Measurements from ENCODE around the gene CNPY4. TPM values are rescaled to one million over a fixed set of nuclear protein-coding genes. Genes with fewer than 3 reads are reported as not detected.
"Not testable (repeated sequence)": the region's sequence is repeated elsewhere in the genome, so short reads cannot be mapped to it uniquely, and the experiment has no call there.

The CNPY4 gene
- total RNA-seq, 2 donors from 2014 or later, result 15.0 to 21.6 TPM

GRCh38 chr7:100119970-100120732 is 717 bp downstream of the CNPY4 start:
- peak overlapping the region; percentile 92 for H3K4me3 Mint-ChIP-seq
- H3K27ac Mint-ChIP-seq, result peak overlapping the region; percentile 100
- ATAC-seq (replicated peaks), result peak; percentile 70
- H3K36me3 Mint-ChIP-seq (ENCODE audit: low read depth), result peaks cover 34% of the 10 kb centered on the region
- H3K27me3 Mint-ChIP-seq, result no peaks in the 10 kb centered on the region
- H3K9me3 Mint-ChIP-seq, result no peaks in the 10 kb centered on the region
- H3K4me1 Mint-ChIP-seq, result peaks cover 10% of the 10 kb centered on the region

DNA sequence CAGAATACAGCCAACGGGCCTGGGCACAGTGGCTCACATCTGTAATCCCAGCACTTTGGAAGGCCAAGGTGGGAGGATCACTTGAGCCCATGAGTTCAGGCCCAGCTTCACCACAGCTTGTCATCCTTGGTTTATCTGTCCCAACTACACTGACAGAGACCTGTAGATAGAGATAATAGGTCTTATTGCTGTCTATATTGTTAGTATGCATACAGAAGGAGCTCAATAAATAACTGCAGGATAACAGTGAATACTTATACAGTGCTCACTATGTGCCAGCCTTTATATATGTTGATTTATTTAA is 1.3 kb downstream of the CNPY4 start:
- peaks cover 10% of the 10 kb centered on the region for H3K4me1 Mint-ChIP-seq
- peak overlapping the region; percentile 92 for H3K4me3 Mint-ChIP-seq
- H3K27me3 Mint-ChIP-seq, result no peaks in the 10 kb centered on the region
- H3K36me3 Mint-ChIP-seq (ENCODE audit: low read depth), result peaks cover 34% of the 10 kb centered on the region
- no peaks in the 10 kb centered on the region for H3K9me3 Mint-ChIP-seq
- no peak for ATAC-seq (replicated peaks)
- peak overlapping the region; percentile 100 for H3K27ac Mint-ChIP-seq

GRCh38 chr7:100122067-100122466 is 2.6 kb downstream of the CNPY4 start:
- H3K4me1 Mint-ChIP-seq, result peaks cover 5% of the 10 kb centered on the region
- H3K27me3 Mint-ChIP-seq, result no peaks in the 10 kb centered on the region
- H3K27ac Mint-ChIP-seq, result no peak overlapping the region
- no peak for ATAC-seq (replicated peaks)
- H3K4me3 Mint-ChIP-seq, result no peak overlapping the region
- H3K36me3 Mint-ChIP-seq (ENCODE audit: low read depth), result peaks cover 44% of the 10 kb centered on the region
- H3K9me3 Mint-ChIP-seq, result no peaks in the 10 kb centered on the region

GRCh38 chr7:100122568-100122967 is 3.1 kb downstream of the CNPY4 start:
- ATAC-seq (replicated peaks), result no peak
- H3K36me3 Mint-ChIP-seq (ENCODE audit: low read depth), result peaks cover 44% of the 10 kb centered on the region
- no peak overlapping the region for H3K27ac Mint-ChIP-seq
- H3K27me3 Mint-ChIP-seq, result no peaks in the 10 kb centered on the region
- H3K4me3 Mint-ChIP-seq, result no peak overlapping the region
- H3K4me1 Mint-ChIP-seq, result peaks cover 5% of the 10 kb centered on the region
- no peaks in the 10 kb centered on the region for H3K9me3 Mint-ChIP-seq

DNA sequence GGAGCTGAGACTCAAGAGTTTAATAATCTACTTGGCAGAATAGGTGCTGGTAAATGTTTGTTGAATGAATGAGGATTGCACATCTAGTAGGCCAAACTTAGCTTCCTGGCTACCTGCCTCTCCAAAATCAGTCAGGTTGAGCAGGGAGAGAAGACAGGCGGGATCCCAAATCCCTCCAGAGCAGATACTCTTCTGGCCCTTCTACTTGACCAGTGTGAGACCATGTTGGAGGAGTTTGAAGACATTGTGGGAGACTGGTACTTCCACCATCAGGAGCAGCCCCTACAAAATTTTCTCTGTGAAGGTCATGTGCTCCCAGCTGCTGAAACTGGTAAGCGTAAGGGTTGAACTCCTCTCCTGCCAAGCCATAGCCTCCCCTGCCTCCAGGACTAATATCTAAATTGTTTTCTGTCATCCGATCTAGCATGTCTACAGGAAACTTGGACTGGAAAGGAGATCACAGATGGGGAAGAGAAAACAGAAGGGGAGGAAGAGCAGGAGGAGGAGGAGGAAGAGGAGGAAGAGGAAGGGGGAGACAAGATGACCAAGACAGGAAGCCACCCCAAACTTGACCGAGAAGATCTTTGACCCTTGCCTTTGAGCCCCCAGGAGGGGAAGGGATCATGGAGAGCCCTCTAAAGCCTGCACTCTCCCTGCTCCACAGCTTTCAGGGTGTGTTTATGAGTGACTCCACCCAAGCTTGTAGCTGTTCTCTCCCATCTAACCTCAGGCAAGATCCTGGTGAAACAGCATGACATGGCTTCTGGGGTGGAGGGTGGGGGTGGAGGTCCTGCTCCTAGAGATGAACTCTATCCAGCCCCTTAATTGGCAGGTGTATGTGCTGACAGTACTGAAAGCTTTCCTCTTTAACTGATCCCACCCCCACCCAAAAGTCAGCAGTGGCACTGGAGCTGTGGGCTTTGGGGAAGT is 5.1 kb downstream of the CNPY4 start:
- Mint-ChIP-seq H3K27me3 (no peaks in the 10 kb centered on the region), H3K36me3 (ENCODE audit: low read depth) (peaks cover 33% of the 10 kb centered on the region), H3K27ac (peak overlapping the region; percentile 78), H3K9me3 (no peaks in the 10 kb centered on the region), H3K4me3 (peak overlapping the region; percentile 98), H3K4me1 (peaks cover 5% of the 10 kb centered on the region)
- no peak for ATAC-seq (replicated peaks)

- peaks cover 29% of the 10 kb centered on the region for H3K36me3 Mint-ChIP-seq (ENCODE audit: low read depth)
- H3K4me1 Mint-ChIP-seq, result peaks cover 5% of the 10 kb centered on the region
- peak overlapping the region; percentile 98 for H3K27ac Mint-ChIP-seq
- peak; percentile 43 for ATAC-seq (replicated peaks)
- H3K27me3 Mint-ChIP-seq, result no peaks in the 10 kb centered on the region
- H3K9me3 Mint-ChIP-seq, result no peaks in the 10 kb centered on the region
- H3K4me3 Mint-ChIP-seq, result peak overlapping the region; percentile 98
Measured at GRCh38 chr7:100126239-100126930, 7.0 kb downstream of the CNPY4 start.

DNA sequence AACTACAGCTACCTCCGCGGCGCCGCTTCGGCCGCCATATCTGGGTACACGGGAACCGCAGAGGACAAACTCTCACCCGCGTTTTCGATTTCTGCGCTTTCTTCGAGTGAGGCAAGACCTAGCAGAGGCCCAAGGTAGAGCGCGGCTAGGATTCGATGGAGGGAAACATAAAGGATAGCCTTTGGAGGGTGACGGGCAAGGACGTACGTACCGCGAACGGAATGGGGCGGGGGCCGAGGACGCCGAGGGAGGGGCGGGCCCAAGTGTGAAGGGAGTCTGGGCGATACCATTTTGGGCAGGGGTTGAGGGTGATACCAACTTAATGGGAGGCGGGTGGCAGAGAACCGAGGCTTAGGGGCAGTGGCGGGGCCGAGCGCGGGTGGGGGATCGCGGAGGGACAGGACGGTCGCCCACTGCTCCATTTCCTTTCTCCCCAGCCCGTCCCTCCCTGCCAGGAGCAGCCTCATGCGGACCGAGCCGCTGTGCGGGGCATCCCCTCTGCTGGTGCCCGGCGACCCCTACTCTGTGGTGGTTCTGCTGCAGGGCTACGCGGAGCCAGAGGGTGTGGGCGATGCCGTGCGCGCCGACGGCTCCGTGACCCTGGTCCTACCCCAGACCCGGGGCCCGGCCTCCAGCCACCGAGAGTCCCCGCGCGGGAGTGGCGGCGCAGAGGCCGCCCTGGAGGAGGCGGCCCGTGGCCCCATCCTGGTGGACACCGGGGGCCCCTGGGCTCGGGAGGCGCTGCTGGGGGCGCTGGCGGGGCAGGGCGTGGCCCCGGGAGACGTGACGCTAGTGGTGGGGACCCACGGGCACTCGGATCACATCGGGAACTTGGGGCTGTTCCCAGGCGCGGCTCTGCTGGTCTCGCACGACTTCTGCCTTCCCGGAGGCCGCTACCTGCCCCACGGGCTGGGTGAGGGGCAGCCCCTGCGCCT is 7.8 kb downstream of the CNPY4 start, which contains the start of gene MBLAC1:
Gene MBLAC1, plus strand, starts transcription at position 37 of the 935 bp plus-strand sequence. Its CDS starts 429 bp downstream, at position 466.
- Mint-ChIP-seq H3K4me1 (peaks cover 5% of the 10 kb centered on the region), H3K36me3 (ENCODE audit: low read depth) (peaks cover 27% of the 10 kb centered on the region), H3K27me3 (no peaks in the 10 kb centered on the region), H3K4me3 (peak within 1 kb of the TSS; percentile 98), H3K9me3 (no peaks in the 10 kb centered on the region), H3K27ac (peak within 1 kb of the TSS; percentile 98)
- ATAC-seq (replicated peaks), result peak; percentile 81

DNA sequence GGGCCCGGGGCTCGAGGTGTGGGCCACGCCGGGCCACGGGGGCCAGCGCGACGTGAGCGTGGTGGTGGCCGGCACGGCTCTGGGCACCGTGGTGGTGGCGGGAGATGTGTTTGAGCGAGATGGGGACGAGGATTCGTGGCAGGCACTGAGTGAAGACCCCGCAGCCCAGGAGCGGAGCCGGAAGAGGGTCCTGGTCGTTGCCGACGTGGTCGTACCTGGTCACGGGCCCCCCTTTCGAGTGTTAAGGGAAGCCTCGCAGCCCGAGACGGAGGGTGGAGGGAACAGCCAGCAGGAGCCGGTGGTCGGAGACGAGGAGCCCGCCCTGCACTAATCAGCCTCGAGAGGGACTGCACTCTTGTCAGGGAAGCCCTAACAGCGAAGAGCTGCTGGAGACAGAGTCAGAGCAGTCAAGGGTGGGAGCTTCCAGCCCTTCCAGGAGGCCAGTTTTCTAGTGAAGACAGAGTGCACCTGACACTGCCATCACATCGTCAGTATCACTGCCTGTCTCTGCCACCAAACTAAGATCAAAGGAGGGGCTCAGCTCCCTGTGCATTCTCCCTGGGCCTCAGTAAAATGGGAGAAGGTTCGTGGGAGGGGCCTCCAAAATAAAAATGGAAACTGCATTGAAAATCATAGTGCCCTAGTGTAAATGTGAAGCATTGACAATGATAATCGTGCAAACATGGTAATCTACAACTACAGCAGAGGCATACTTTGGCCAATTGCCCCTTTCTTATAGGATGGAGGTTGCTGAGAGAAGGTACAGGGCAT is 8.6 kb downstream of the CNPY4 start:
- Mint-ChIP-seq H3K9me3 (no peaks in the 10 kb centered on the region), H3K4me1 (peaks cover 5% of the 10 kb centered on the region), H3K36me3 (ENCODE audit: low read depth) (peaks cover 19% of the 10 kb centered on the region), H3K4me3 (peak overlapping the region; percentile 98), H3K27ac (no peak overlapping the region), H3K27me3 (no peaks in the 10 kb centered on the region)
- ATAC-seq (replicated peaks), result no peak

DNA sequence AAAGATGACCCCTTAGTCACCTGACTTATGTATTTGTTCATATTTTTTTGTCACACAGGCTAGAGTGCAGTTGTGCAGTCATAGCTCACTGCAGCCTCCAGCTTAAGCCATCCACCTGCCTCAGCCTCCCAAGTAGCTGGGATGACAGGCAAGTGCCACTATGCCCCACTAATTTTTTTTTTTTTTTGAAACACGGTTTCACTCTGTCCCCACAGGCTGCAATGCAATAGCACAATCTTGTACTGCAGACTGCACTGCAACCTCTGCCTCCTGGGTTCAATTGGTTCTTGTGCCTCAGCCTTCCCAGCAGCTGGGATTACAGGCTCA is 9.2 kb downstream of the CNPY4 start:
- no peak for ATAC-seq (replicated peaks)

DNA sequence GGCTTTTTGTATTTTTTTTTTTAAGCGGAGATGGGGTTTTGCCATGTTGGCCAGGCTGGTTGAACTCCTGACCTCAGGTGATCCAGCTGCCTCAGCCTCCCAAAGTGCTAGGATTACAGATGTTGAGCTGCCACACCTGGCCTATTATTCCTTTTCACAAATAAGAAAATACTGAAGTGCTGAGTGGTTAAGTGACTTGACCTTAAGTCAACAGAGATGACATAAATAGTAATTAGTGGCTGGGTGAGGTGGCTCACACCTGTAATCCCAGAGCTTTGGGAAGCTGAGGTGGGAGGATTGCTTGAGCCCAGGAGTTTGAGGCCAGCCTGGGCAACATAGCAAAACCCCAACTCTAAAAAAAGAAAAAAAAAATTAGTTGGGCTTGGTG is 10.8 kb downstream of the CNPY4 start:
- not testable (repeated sequence) for H3K27ac Mint-ChIP-seq; ATAC-seq (replicated peaks); H3K27me3 Mint-ChIP-seq; H3K4me1 Mint-ChIP-seq; H3K9me3 Mint-ChIP-seq
- peak overlapping the region; percentile 53 for H3K4me3 Mint-ChIP-seq
- H3K36me3 Mint-ChIP-seq (ENCODE audit: low read depth), result peaks cover 10% of the 10 kb centered on the region

More for the DNA sequence above, 9.2 kb downstream of the CNPY4 start:
- Mint-ChIP-seq H3K9me3 (no peaks in the 10 kb centered on the region), H3K27me3 (no peaks in the 10 kb centered on the region), H3K4me3 (peak overlapping the region; percentile 98), H3K4me1 (peaks cover 5% of the 10 kb centered on the region), H3K27ac (no peak overlapping the region), H3K36me3 (ENCODE audit: low read depth) (peaks cover 17% of the 10 kb centered on the region)

- Mint-ChIP-seq H3K4me3 (peak overlapping the region; percentile 53), H3K27ac (no peak overlapping the region), H3K9me3 (no peaks in the 10 kb centered on the region), H3K27me3 (no peaks in the 10 kb centered on the region), H3K36me3 (ENCODE audit: low read depth) (peaks cover 10% of the 10 kb centered on the region), H3K4me1 (no peaks in the 10 kb centered on the region)
- no peak for ATAC-seq (replicated peaks)
Measured at GRCh38 chr7:100130608-100131453, 11.4 kb downstream of the CNPY4 start.

DNA sequence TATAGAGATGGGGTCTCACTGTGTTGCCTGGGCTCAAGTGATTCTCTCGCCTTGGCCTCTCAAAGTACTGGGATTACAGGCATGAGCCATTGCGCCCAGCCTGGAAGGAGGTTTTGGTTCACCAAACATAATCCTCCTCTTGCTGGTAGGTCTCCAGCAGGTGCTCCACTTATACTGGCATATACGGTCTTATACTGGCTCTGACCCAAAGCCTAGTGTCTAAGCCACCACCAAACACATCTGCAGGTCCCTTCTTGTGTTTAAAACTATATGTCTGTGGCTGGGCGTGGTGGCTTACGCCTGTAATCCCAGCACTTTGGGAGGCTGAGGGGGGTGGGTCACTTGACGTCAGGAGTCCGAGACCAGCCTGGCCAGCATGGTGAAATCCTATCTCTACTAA is 12.7 kb downstream of the CNPY4 start:
- H3K4me1 Mint-ChIP-seq, result no peaks in the 10 kb centered on the region
- ATAC-seq (replicated peaks), result no peak
- peak overlapping the region; percentile 53 for H3K4me3 Mint-ChIP-seq
- no peak overlapping the region for H3K27ac Mint-ChIP-seq
- H3K36me3 Mint-ChIP-seq (ENCODE audit: low read depth), result peaks cover under 1% of the 10 kb centered on the region
- H3K27me3 Mint-ChIP-seq, result no peaks in the 10 kb centered on the region
- no peaks in the 10 kb centered on the region for H3K9me3 Mint-ChIP-seq

All from activated T-helper 17 cell treated with anti-CD3 and anti-CD28 coated beads, Interleukin-2, amount 50 U/mL, for 72 hours (primary cell).